GM10248 (cell line): ENCODE results near the gene EFNA3.

Experiments
- CTCF ChIA-PET: fragments of 300-600 bp; sonication (Branson Sonifier 250); formaldehyde crosslinking; extraction: SDS; loops from one replicate; lab custom pipeline; 2021; ENCODE audit warnings: antibody characterized with exemption; lab: Yijun Ruan, JAX
- POLR2A ChIA-PET: fragments of 350-650 bp; sonication (Branson Sonifier 250); formaldehyde crosslinking; extraction: SDS; loops from one replicate; lab custom pipeline; 2020; ENCODE audit warnings: antibody characterized with exemption; lab: Yijun Ruan, JAX
- DNase-seq: peaks from one replicate; pipeline ENCODE4 v3.0.0; 2012; ENCODE audit errors: extremely low spot score
- CTCF ChIP-seq: IDR thresholded peaks from 2 replicates; pipeline ENCODE4 v1.5.1; 2012; ENCODE audit warnings: mild to moderate bottlenecking, low read depth; ENCODE audit errors: extremely low read depth, missing control alignments, control extremely low read depth

The EFNA3 gene

GRCh38 chr1:155084722-155085503, 6.3 kb downstream of the EFNA3 start:
- peak; percentile 94 for TF ChIP-seq CTCF
- peak; percentile 96 for DNase-seq
- ChIA-PET CTCF (interaction anchor here (0.6 to 5.1 kb wide), 66 partner anchors 9 to 606 kb away, joined by 3 to 169 read pairs (median 5); partner anchors contain the start of genes ADAM15, DPM3, EFNA4 and FLAD1), POLR2A (interaction anchor here (1.1 kb wide), 1 partner anchor 68 kb away, joined by 4 read pairs; no protein-coding TSS in a partner anchor)

- TF ChIP-seq CTCF, result no peak
- peak; percentile 63 for DNase-seq
- CTCF ChIA-PET, result interaction anchor here (0.7 to 5.1 kb wide), 62 partner anchors 10 to 606 kb away, joined by 3 to 169 read pairs (median 5); partner anchors contain the start of genes ADAM15, DPM3, EFNA4 and KRTCAP2
- POLR2A ChIA-PET, result interaction anchor here (1.1 kb wide), 1 partner anchor 69 kb away, joined by 4 read pairs; no protein-coding TSS in a partner anchor
Observed at GRCh38 chr1:155085504-155086127, 7.0 kb downstream of the EFNA3 start.

- TF ChIP-seq CTCF, result peak; percentile 99
- ChIA-PET POLR2A (no interaction called here), CTCF (interaction anchor here (0.7 to 5.1 kb wide), 24 partner anchors 10 to 130 kb away, joined by 3 to 169 read pairs (median 9); partner anchors contain the start of genes ADAM15, EFNA4, KRTCAP2 and PBXIP1)
- peak; percentile 85 for DNase-seq
Observed at GRCh38 chr1:155086128-155086741, 7.6 kb downstream of the EFNA3 start.

- ChIA-PET POLR2A (no interaction called here), CTCF (interaction anchor here (0.7 to 5.1 kb wide), 11 partner anchors 11 to 88 kb away, joined by 3 to 169 read pairs (median 23); partner anchors contain the start of genes ADAM15, EFNA4, KRTCAP2 and SLC50A1)
- TF ChIP-seq CTCF, result no peak
- DNase-seq, result no peak
Observed at GRCh38 chr1:155086856-155087535, 8.4 kb downstream of the EFNA3 start.

- ChIA-PET POLR2A (interaction anchor here (0.5 to 1.5 kb wide), 3 partner anchors 71 to 82 kb away, joined by 4 to 7 read pairs (median 5); partner anchors contain the start of genes KRTCAP2 and TRIM46), CTCF (interaction anchor here (0.7 to 6.8 kb wide), 46 partner anchors 9 to 525 kb away, joined by 3 to 184 read pairs (median 6); partner anchors contain the start of genes CHRNB2, DCST1, DCST2 and EFNA4)
- peak; percentile 84 for DNase-seq
- peak; percentile 95 for TF ChIP-seq CTCF
Observed at GRCh38 chr1:155091071-155092051, 12.7 kb downstream of the EFNA3 start.
